GM12878 (cell line): ENCODE measurements around the gene GRM1. TPM values are rescaled to one million over a fixed set of nuclear protein-coding genes. Genes with fewer than 3 reads are reported as not detected.

ENCODE experiments used
- ATAC-seq: fragments of 200-7000 bp; cut with Tn5 transposase; 3 replicates; pipeline ENCODE4 v1.9.1; 2020; ENCODE audit warnings: mild to moderate bottlenecking, moderate library complexity
- BruUV-seq: library from RNA; stranded (reverse); fragments of 400-500 nt; replicated peaks from 2 replicates; lab custom pipeline; 2021; lab: Mats Ljungman, UMichigan
- CTCF ChIA-PET: fragments of 300-600 bp; sonication (Branson Sonifier 250); formaldehyde crosslinking; extraction: SDS; loops from one replicate; lab custom pipeline; 2021; ENCODE audit warnings: inconsistent platforms; lab: Yijun Ruan, JAX
- POLR2A ChIA-PET: fragments of 350-600 bp; formaldehyde crosslinking; extraction: SDS; loops from one replicate; lab custom pipeline; 2021; ENCODE audit warnings: inconsistent platforms; lab: Charles Lee
- RAD21 ChIA-PET: fragments of 300-600 bp; sonication (Branson Sonifier 250); formaldehyde crosslinking; loops from one replicate; lab custom pipeline; 2023; ENCODE audit warnings: antibody characterized with exemption; ENCODE audit not compliant: unreplicated experiment; lab: Charles Lee
- SMC1A ChIA-PET: fragments of 300-600 bp; sonication (Branson Sonifier 250); formaldehyde crosslinking; loops from one replicate; lab custom pipeline; 2023; ENCODE audit not compliant: unreplicated experiment, uncharacterized antibody; lab: Charles Lee
- DNase-seq: peaks from one replicate; pipeline ENCODE4 v3.0.0-alpha.2; 2011; ENCODE audit warnings: low read depth, low spot score
- FAIRE-seq: peaks from 3 replicates; lab custom pipeline; 2011; peaks lifted over from hg19 to GRCh38; lab: Jason Lieb, UNC
- H2AFZ ChIP-seq: 2 replicates; pipeline ENCODE4 v1.6.0; 2011; ENCODE audit warnings: low read depth, low read length, control low read depth; ENCODE audit not compliant: control insufficient read depth
- H3K27ac ChIP-seq: 2 replicates; pipeline ENCODE4 v1.5.1; 2011; ENCODE audit warnings: control low read depth; ENCODE audit not compliant: control insufficient read depth, insufficient read depth
- H3K27me3 ChIP-seq, 2 experiments: replicated peaks in 1 of 2; 2 replicates each; pipeline versions ENCODE4 v1.6.0 to v1.6.1; 2011; ENCODE audit warnings: low read length in 1 of 2; ENCODE audit not compliant: control insufficient read depth in 2 of 2, insufficient read depth in 2 of 2
- H3K36me3 ChIP-seq, 2 experiments: 2 replicates each; pipeline ENCODE4 v1.5.1; 2011; ENCODE audit warnings: low read length in 1 of 2; ENCODE audit not compliant: control insufficient read depth in 2 of 2, insufficient read depth in 2 of 2
- H3K4me1 ChIP-seq: 2 replicates; pipeline ENCODE4 v1.6.1; 2011; ENCODE audit warnings: mild to moderate bottlenecking, low read length, moderate library complexity, mixed read lengths; ENCODE audit not compliant: control insufficient read depth, insufficient read depth
- H3K4me2 ChIP-seq: 2 replicates; pipeline ENCODE4 v1.6.0; 2011; ENCODE audit warnings: control low read depth; ENCODE audit not compliant: control insufficient read depth, insufficient read depth
- H3K4me3 ChIP-seq: fragments of 200-600 bp; sonication (generic); 2 replicates; pipeline ENCODE4 v1.5.1; 2016
- H3K79me2 ChIP-seq: 2 replicates; pipeline ENCODE4 v1.6.0; 2011; ENCODE audit warnings: low read length; ENCODE audit not compliant: control insufficient read depth, insufficient read depth
- H3K9ac ChIP-seq: 2 replicates; pipeline ENCODE4 v1.8.0; 2011; ENCODE audit warnings: low read length, control low read depth, mixed read lengths; ENCODE audit not compliant: control insufficient read depth, insufficient read depth
- H3K9me3 ChIP-seq: replicated peaks from 3 replicates; pipeline ENCODE4 v1.5.1; 2011; ENCODE audit warnings: mild to moderate bottlenecking, low read length; ENCODE audit not compliant: control insufficient read depth, insufficient read depth
- H4K20me1 ChIP-seq: 2 replicates; pipeline ENCODE4 v1.6.0; 2011; ENCODE audit not compliant: control insufficient read depth, insufficient read depth
- BCL3 ChIP-seq: IDR thresholded peaks from 2 replicates; pipeline ENCODE4 v1.6.1; 2011; ENCODE audit warnings: borderline replicate concordance, low read depth, mild to moderate bottlenecking, moderate library complexity, low read length; ENCODE audit not compliant: insufficient read depth, poor library complexity, severe bottlenecking
- BCLAF1 ChIP-seq: fragments of 450-650 bp; IDR thresholded peaks from 2 replicates; pipeline ENCODE4 v1.6.1; 2017; ENCODE audit warnings: antibody characterized with exemption, mild to moderate bottlenecking, moderate library complexity
- CEBPZ ChIP-seq: fragments of 150-350 bp; IDR thresholded peaks from 2 replicates; pipeline ENCODE4 v1.6.1; 2016; ENCODE audit warnings: low read depth, low read length
- FOS ChIP-seq: IDR thresholded peaks from 3 replicates; pipeline ENCODE4 v1.6.1; 2011; ENCODE audit warnings: borderline replicate concordance; ENCODE audit not compliant: insufficient read length; ENCODE audit errors: extremely low read depth
- IRF5 ChIP-seq: fragments of 450-650 bp; IDR thresholded peaks from 2 replicates; pipeline ENCODE4 v1.6.1; 2017; ENCODE audit warnings: borderline replicate concordance
- MLLT1 ChIP-seq: fragments of 450-650 bp; IDR thresholded peaks from 2 replicates; pipeline ENCODE4 v1.6.1; 2016; ENCODE audit warnings: mild to moderate bottlenecking
- ZNF592 ChIP-seq: fragments of 450-650 bp; IDR thresholded peaks from 2 replicates; pipeline ENCODE4 v1.6.1; 2017; ENCODE audit warnings: mild to moderate bottlenecking, moderate library complexity
- WGBS: methylation state at CpG from one replicate; pipeline ENCODE4 v1.1.6; 2016; ENCODE audit warnings: low lambda C conversion rate; ENCODE audit not compliant: insufficient replicate concordance, insufficient coverage; ENCODE audit errors: missing lambda C conversion rate; 5-methylcytosine and 5-hydroxymethylcytosine counted together
- in situ Hi-C: fragments of 300-500 bp; cut with MboI; formaldehyde crosslinking; loops from 9 replicates; pipeline ENCODE4 v1.14.3; 2018; ENCODE audit warnings: mixed read lengths
- intact Hi-C: fragments of 100-400 bp; cut with micrococcal nuclease; formaldehyde crosslinking; loops from one replicate; pipeline ENCODE4 v1.14.2; 2022; ENCODE audit not compliant: unreplicated experiment
- polyA plus RNA-seq, 11 experiments: library from polyadenylated mRNA; depleted of rRNA in 4 of 11; unstranded in 6 of 11; stranded (reverse) in 5 of 11; fragments of >200 nt; fragmentation: Nextera tagmentation in 4 of 11; fragmentation: Illumina TruSeq in 1 of 11; extraction: Ambion mirVana in 4 of 11; extraction: Trizol in 1 of 11; gene quantifications; 1 replicate in 1 of 11; 2 replicates in 10 of 11; pipeline versions ENCODE4 v1.2.1 to v1.2.3, GENCODE V29; 2011 to 2016; ENCODE audit warnings: inconsistent platforms in 2 of 11, missing spikeins in 2 of 11, low read depth in 1 of 11
- total RNA-seq, 4 experiments: library from RNA; depleted of rRNA in 3 of 4; stranded (reverse); fragments of >200 nt in 3 of 4; fragmentation: Illumina TruSeq in 1 of 4; extraction: Trizol in 1 of 4; gene quantifications; 2 replicates each; pipeline versions ENCODE4 v1.2.1 to v1.2.3, GENCODE V29; 2013 to 2021

The GRM1 gene
- total and polyA plus RNA-seq, 10 of the 15 experiments (the other 5 are each of a cell fraction or from before 2014, with no cell fraction given): 0.04 TPM; not detected in 9

GRCh38 chr6:146277142-146277541, 248.3 kb downstream of the GRM1 start:
- no peaks in the 10 kb centered on the region for H4K20me1 ChIP-seq
- DNase-seq: no peak
- no peaks in the 10 kb centered on the region for H3K4me1 ChIP-seq
- no peak for FAIRE-seq
- no peaks in the 10 kb centered on the region for H3K27me3 ChIP-seq
- no TSS peak for BruUV-seq
- no peaks in the 10 kb centered on the region for H3K9me3 ChIP-seq
- in situ Hi-C loops: no loop called here
- H3K27ac ChIP-seq: no peak overlapping the region
- H3K4me3 ChIP-seq: no peak overlapping the region
- H3K4me2 ChIP-seq: no peak overlapping the region
- ChIA-PET RAD21 (no interaction called here), CTCF (interaction anchor here (0.6 kb wide), 1 partner anchor 496 kb away, joined by 3 read pairs; no protein-coding TSS in a partner anchor), SMC1A (interaction anchor here (1.5 kb wide), 1 partner anchor 8 kb away, joined by 3 read pairs; no protein-coding TSS in a partner anchor), POLR2A (no interaction called here)
- no peaks in the 10 kb centered on the region for H3K79me2 ChIP-seq
- H3K9ac ChIP-seq: no peak overlapping the region
- no peak overlapping the region for H2AFZ ChIP-seq
- no peaks in the 10 kb centered on the region for H3K36me3 ChIP-seq
- no peak for ATAC-seq
- 38% methylated on average over 1 of the region's 2 CpGs for WGBS
- intact Hi-C loops: no loop called here
- TF ChIP-seq FOS (no peak), MLLT1 (no peak), BCL3 (no peak), BCLAF1 (no peak), CEBPZ (no peak), IRF5 (no peak), ZNF592 (no peak)
